Naive thymus-derived CD8-positive, alpha-beta T cell (primary cell): Measurements from ENCODE around the gene SLF2. TPM values are rescaled to one million over a fixed set of nuclear protein-coding genes. Genes with fewer than 3 reads are reported as not detected.
"Not testable (repeated sequence)": the region's sequence is repeated elsewhere in the genome, so short reads cannot be mapped to it uniquely, and the experiment has no call there.

Source experiments
- ATAC-seq, 2 donors: fragments of 150-1000 bp; cut with Tn5 transposase in 1 of 2; sonication (Bioruptor Pico), chemical (Tn5 transposase) in 1 of 2; 1 replicate in 1 of 2; 2 replicates in 1 of 2; pipeline ENCODE4 v1.10.0; 2021; ENCODE audit warnings: mild to moderate bottlenecking in 2 of 2, moderate library complexity in 2 of 2
- POLR2A ChIA-PET: fragments of 350-600 bp; sonication (Branson Sonifier 250); formaldehyde crosslinking; loops from one replicate; lab custom pipeline; 2021; ENCODE audit warnings: antibody characterized with exemption; lab: Charles Lee
- DNase-seq, 10 donors: peaks; one replicate each; pipeline versions ENCODE4 v3.0.0 to v3.0.0-alpha.2; 2020 to 2022
- H3K27ac Mint-ChIP-seq, 10 donors: one replicate each; pipeline ENCODE4 v1.8.0; 2020 to 2022; ENCODE audit warnings: mild to moderate bottlenecking in 10 of 10, mixed read lengths in 10 of 10, moderate library complexity in 4 of 10, inconsistent platforms in 1 of 10
- H3K27me3 Mint-ChIP-seq, 5 donors: one replicate each; pipeline ENCODE4 v1.8.0; 2021 to 2022; ENCODE audit warnings: mixed read lengths in 5 of 5
- H3K36me3 Mint-ChIP-seq, 3 donors: one replicate each; pipeline ENCODE4 v1.8.0; 2020 to 2022; ENCODE audit warnings: mixed read lengths in 3 of 3, mild to moderate bottlenecking in 2 of 3, inconsistent platforms in 1 of 3
- H3K4me1 Mint-ChIP-seq, 4 donors: one replicate each; pipeline ENCODE4 v1.8.0; 2021 to 2022; ENCODE audit warnings: mixed read lengths in 4 of 4
- H3K4me3 Mint-ChIP-seq, 10 donors: one replicate each; pipeline ENCODE4 v1.8.0; 2020 to 2022; ENCODE audit warnings: mild to moderate bottlenecking in 10 of 10, mixed read lengths in 10 of 10, moderate library complexity in 6 of 10, inconsistent platforms in 1 of 10
- H3K9me3 Mint-ChIP-seq, 9 donors: one replicate each; pipeline ENCODE4 v1.8.0; 2020 to 2022; ENCODE audit warnings: mixed read lengths in 9 of 9, mild to moderate bottlenecking in 3 of 9, inconsistent platforms in 1 of 9, moderate library complexity in 1 of 9
- polyA plus RNA-seq, 3 donors: library from polyadenylated mRNA; unstranded; fragments of 300-500 nt; fragmentation: Illumina TruSeq; gene quantifications; one replicate each; pipeline ENCODE4 v1.2.3, GENCODE V29; 2021
- total RNA-seq, 8 experiments: library from RNA in 2 of 8; stranded (reverse) in 2 of 8; gene quantifications; one replicate each; pipeline ENCODE4 v1.2.3 and lab custom pipeline; 2021 to 2026

SLF2 gene
- total and polyA plus RNA-seq, 5 experiments from 2014 or later, result 9.7 to 46.1 (median 11.2) TPM

GRCh38 chr10:100969187-100970075, 56.7 kb downstream of the SLF2 start, which contains the start of gene SEMA4G:
TSS of gene SEMA4G (plus strand) at chr10:100969504. CDS start at chr10:100972913, 3,409 bp downstream.
- peak; percentile 16 to 71 (median 41) for DNase-seq
- POLR2A ChIA-PET, result interaction anchor here (0.6 to 2.4 kb wide), 2 partner anchors 10 to 28 kb away, joined by 3 to 12 read pairs; no protein-coding TSS in a partner anchor
- peak; percentile 79 to 84 for ATAC-seq
- Mint-ChIP-seq H3K27me3 (no peaks in the 10 kb centered on the region), H3K9me3 (no peaks in the 10 kb centered on the region), H3K27ac (peak within 1 kb of the TSS in 5 of 10 donors; percentile 9 to 76 (median 31)), H3K4me3 (peak within 1 kb of the TSS; percentile 64 to 78 (median 72)), H3K4me1 (peaks cover 6 to 28% (median 10%) of the 10 kb centered on the region in 4 donors), H3K36me3 (peaks cover 0 to 12% (median 4%) of the 10 kb centered on the region in 3 donors)

GRCh38 chr10:100970076-100970913, 57.5 kb downstream of the SLF2 start:
- no peaks in the 10 kb centered on the region for H3K27me3 Mint-ChIP-seq
- H3K4me3 Mint-ChIP-seq, result peak overlapping the region; percentile 57 to 73 (median 68)
- DNase-seq (peak in 9 of 10 donors; percentile 10 to 66 (median 42)), ATAC-seq (peak; percentile 56 to 66)
- H3K4me1 Mint-ChIP-seq, result peaks cover 6 to 28% (median 10%) of the 10 kb centered on the region in 4 donors
- no peaks in the 10 kb centered on the region for H3K9me3 Mint-ChIP-seq
- peak overlapping the region in 3 of 10 donors; percentile 28 to 76 (median 31) for H3K27ac Mint-ChIP-seq
- POLR2A ChIA-PET, result interaction anchor here (2.4 kb wide), 1 partner anchor 27 kb away, joined by 12 read pairs; no protein-coding TSS in a partner anchor
- peaks cover 0 to 9% (median 4%) of the 10 kb centered on the region in 3 donors for H3K36me3 Mint-ChIP-seq

GRCh38 chr10:100970914-100971811, 58.4 kb downstream of the SLF2 start:
- no peaks in the 10 kb centered on the region for H3K27me3 Mint-ChIP-seq
- no peak for ATAC-seq
- peaks cover 0 to 2% (median 0%) of the 10 kb centered on the region in 3 donors for H3K36me3 Mint-ChIP-seq
- no peak for DNase-seq
- peak overlapping the region in 2 of 10 donors; percentile 28 to 37 for H3K27ac Mint-ChIP-seq
- peaks cover 6 to 28% (median 10%) of the 10 kb centered on the region in 4 donors for H3K4me1 Mint-ChIP-seq
- peak overlapping the region in 8 of 10 donors; percentile 3 to 73 (median 62) for H3K4me3 Mint-ChIP-seq
- H3K9me3 Mint-ChIP-seq, result no peaks in the 10 kb centered on the region
- POLR2A ChIA-PET, result interaction anchor here (2.4 kb wide), 1 partner anchor 26 kb away, joined by 12 read pairs; no protein-coding TSS in a partner anchor

- Mint-ChIP-seq H3K4me1 (peaks cover 6 to 28% (median 13%) of the 10 kb centered on the region in 4 donors), H3K27ac (peak overlapping the region in 1 of 10 donors; percentile 48), H3K27me3 (no peaks in the 10 kb centered on the region), H3K4me3 (no peak overlapping the region), H3K36me3 (peaks cover 0 to 8% (median 0%) of the 10 kb centered on the region in 3 donors), H3K9me3 (no peaks in the 10 kb centered on the region)
- DNase-seq (no peak), ATAC-seq (no peak)
- POLR2A ChIA-PET, result no interaction called here
Observed at GRCh38 chr10:100972115-100972903, 59.5 kb downstream of the SLF2 start.

GRCh38 chr10:100972904-100973535, 60.3 kb downstream of the SLF2 start:
- peaks cover 0 to 6% (median 0%) of the 10 kb centered on the region in 3 donors for H3K36me3 Mint-ChIP-seq
- H3K4me1 Mint-ChIP-seq, result peaks cover 6 to 28% (median 12%) of the 10 kb centered on the region in 4 donors
- DNase-seq, result no peak
- POLR2A ChIA-PET, result interaction anchor here (0.6 kb wide), 1 partner anchor 500 kb away, joined by 3 read pairs; no protein-coding TSS in a partner anchor
- peak overlapping the region in 1 of 10 donors; percentile 48 for H3K27ac Mint-ChIP-seq
- no peaks in the 10 kb centered on the region for H3K27me3 Mint-ChIP-seq
- no peak overlapping the region for H3K4me3 Mint-ChIP-seq
- H3K9me3 Mint-ChIP-seq, result no peaks in the 10 kb centered on the region
- no peak for ATAC-seq

- POLR2A ChIA-PET, result interaction anchor here (1.2 to 1.5 kb wide), 2 partner anchors 11 to 24 kb away, joined by 4 read pairs; partner anchors contain the start of genes LZTS2, MRPL43 and TWNK
- Mint-ChIP-seq H3K36me3 (peaks cover 0 to 17% (median 0%) of the 10 kb centered on the region in 3 donors), H3K4me1 (peaks cover 0 to 11% (median 3%) of the 10 kb centered on the region in 4 donors)
- not testable (repeated sequence) for H3K4me3 Mint-ChIP-seq, H3K27ac Mint-ChIP-seq, ATAC-seq, H3K9me3 Mint-ChIP-seq, H3K27me3 Mint-ChIP-seq, DNase-seq
Observed at GRCh38 chr10:100975397-100975796, 62.6 kb downstream of the SLF2 start.

GRCh38 chr10:100976906-100977305, 64.1 kb downstream of the SLF2 start:
- Mint-ChIP-seq H3K9me3 (no peaks in the 10 kb centered on the region), H3K27me3 (no peaks in the 10 kb centered on the region), H3K4me3 (no peak overlapping the region), H3K4me1 (peaks cover 0 to 11% (median 0%) of the 10 kb centered on the region in 4 donors), H3K36me3 (peaks cover 0 to 29% (median 3%) of the 10 kb centered on the region in 3 donors), H3K27ac (peak overlapping the region in 5 of 10 donors; percentile 6 to 83 (median 67))
- POLR2A ChIA-PET, result no interaction called here
- DNase-seq (no peak), ATAC-seq (no peak)

- POLR2A ChIA-PET, result no interaction called here
- Mint-ChIP-seq H3K27ac (peak overlapping the region in 2 of 10 donors; percentile 33 to 83), H3K4me1 (peaks cover 0 to 11% (median 0%) of the 10 kb centered on the region in 4 donors), H3K4me3 (no peak overlapping the region), H3K36me3 (peaks cover 0 to 35% (median 7%) of the 10 kb centered on the region in 3 donors), H3K27me3 (no peaks in the 10 kb centered on the region), H3K9me3 (no peaks in the 10 kb centered on the region)
- ATAC-seq (no peak), DNase-seq (no peak)
Observed at GRCh38 chr10:100977436-100977835, 64.7 kb downstream of the SLF2 start.

GRCh38 chr10:100978121-100978900, 65.5 kb downstream of the SLF2 start:
- DNase-seq, result no peak
- no peaks in the 10 kb centered on the region for H3K27me3 Mint-ChIP-seq
- H3K27ac Mint-ChIP-seq, result peak overlapping the region in 1 of 10 donors; percentile 65
- peaks cover 0 to 11% (median 0%) of the 10 kb centered on the region in 4 donors for H3K4me1 Mint-ChIP-seq
- POLR2A ChIA-PET, result no interaction called here
- H3K36me3 Mint-ChIP-seq, result peaks cover 0 to 39% (median 10%) of the 10 kb centered on the region in 3 donors
- H3K4me3 Mint-ChIP-seq, result no peak overlapping the region
- H3K9me3 Mint-ChIP-seq, result no peaks in the 10 kb centered on the region
- ATAC-seq, result no peak

- H3K4me1 Mint-ChIP-seq, result peaks cover 0 to 11% (median 0%) of the 10 kb centered on the region in 4 donors
- no peak overlapping the region for H3K4me3 Mint-ChIP-seq
- peak overlapping the region in 1 of 10 donors; percentile 65 for H3K27ac Mint-ChIP-seq
- H3K9me3 Mint-ChIP-seq, result no peaks in the 10 kb centered on the region
- H3K27me3 Mint-ChIP-seq, result no peaks in the 10 kb centered on the region
- H3K36me3 Mint-ChIP-seq, result peaks cover 0 to 39% (median 10%) of the 10 kb centered on the region in 3 donors
- POLR2A ChIA-PET, result interaction anchor here (1.3 kb wide), 1 partner anchor 10 kb away, joined by 3 read pairs; the partner anchor contains the start of gene SEMA4G
- DNase-seq (no peak), ATAC-seq (no peak)
Observed at GRCh38 chr10:100978901-100979195, 66.1 kb downstream of the SLF2 start.
